ENCODE results near the gene SLCO4A1. TPM values are rescaled to one million over a fixed set of nuclear protein-coding genes. Genes with fewer than 3 reads are reported as not detected.

SLCO4A1 gene, protein sequence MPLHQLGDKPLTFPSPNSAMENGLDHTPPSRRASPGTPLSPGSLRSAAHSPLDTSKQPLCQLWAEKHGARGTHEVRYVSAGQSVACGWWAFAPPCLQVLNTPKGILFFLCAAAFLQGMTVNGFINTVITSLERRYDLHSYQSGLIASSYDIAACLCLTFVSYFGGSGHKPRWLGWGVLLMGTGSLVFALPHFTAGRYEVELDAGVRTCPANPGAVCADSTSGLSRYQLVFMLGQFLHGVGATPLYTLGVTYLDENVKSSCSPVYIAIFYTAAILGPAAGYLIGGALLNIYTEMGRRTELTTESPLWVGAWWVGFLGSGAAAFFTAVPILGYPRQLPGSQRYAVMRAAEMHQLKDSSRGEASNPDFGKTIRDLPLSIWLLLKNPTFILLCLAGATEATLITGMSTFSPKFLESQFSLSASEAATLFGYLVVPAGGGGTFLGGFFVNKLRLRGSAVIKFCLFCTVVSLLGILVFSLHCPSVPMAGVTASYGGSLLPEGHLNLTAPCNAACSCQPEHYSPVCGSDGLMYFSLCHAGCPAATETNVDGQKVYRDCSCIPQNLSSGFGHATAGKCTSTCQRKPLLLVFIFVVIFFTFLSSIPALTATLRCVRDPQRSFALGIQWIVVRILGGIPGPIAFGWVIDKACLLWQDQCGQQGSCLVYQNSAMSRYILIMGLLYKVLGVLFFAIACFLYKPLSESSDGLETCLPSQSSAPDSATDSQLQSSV
- total RNA-seq = 1.6 TPM

DNA sequence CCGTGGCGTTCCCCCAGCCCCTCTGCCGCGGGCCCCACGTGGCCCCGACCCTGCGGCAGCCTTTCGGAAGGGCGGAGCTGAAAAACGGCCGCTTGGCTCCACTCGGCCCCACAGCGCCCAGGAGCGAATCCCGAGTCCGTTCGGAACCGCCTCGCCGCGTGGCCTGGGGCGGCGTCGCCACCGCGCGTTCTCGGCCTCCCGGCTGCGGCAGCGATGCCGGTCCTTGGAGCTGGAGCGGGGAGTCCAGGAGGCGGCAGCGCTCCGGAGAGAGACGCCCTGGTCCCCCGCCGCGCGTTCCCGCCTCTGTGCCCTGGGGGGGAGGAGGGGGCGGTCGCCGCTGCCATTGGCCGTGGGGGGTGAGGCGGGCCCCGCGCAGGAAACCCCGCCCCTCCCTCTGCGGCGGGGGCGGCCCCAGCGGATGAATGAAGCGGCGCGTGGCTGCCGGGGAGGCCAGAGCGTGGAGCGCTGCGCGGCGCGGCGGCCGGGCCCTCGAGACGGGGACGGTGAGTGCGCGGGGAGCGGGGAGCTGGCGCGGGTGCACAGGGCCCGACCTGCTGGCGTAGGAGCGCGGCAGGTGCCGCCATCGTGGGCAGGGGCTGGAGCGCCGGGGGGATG is at the start of gene SLCO4A1:
Gene SLCO4A1 (plus strand): TSS at position 453 of the 615 bp plus-strand sequence. CDS start 13,952 bp downstream, outside the sequence.
- peak; percentile 77 for DNase-seq

DNA sequence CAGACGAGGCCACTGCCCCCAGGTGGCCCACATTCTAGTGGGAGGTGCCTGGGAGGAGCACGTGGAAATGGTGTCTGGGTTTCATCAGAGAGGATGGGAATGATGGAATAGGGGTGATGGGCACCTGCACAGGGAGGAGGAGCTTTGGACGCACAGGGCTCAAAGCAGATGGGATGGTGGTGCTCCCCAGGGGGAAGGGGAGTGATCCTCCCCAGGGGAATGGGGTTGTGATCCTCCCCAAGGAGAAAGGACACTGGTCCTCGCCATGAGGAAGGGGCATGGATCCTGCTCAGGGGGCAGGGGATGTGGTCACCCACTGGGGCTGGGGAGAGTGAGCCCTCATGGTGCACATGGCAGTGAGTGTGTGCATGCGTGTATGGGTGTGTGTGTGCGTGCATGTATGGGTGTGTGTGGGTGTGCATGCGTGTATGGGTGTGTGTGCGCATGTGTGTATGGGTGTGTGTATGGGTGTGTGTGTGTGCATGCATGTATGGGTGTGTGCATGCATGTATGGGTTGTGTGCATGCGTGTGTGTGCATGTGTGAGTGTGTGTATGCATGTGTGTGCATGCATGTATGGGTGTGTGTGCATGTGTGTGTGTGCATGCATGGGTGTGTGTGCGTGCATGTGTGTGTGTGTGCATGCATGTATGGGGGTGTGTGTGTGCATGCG is 49.7 kb upstream of the SLCO4A1 start:
- DNase-seq = no peak

DNA sequence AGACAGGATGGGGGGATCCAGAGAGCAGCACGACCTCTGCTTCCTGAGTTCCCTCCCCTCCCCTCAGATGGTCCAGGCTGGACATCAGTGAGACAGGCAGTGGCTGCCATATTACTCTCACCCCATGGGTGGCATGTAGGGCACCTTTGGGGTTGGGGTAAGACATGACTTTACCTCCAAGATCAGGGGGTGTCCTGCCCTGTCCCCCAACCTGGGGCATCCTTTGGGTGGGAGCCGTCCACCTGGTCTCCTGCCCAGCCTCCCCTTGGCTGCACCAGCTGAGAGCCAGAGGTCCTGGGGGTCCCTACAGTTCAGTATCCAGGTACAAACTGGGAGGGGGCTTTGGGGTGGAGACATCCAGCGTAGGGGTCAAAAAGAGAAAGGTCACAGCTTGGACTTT is 48.7 kb upstream of the SLCO4A1 start:
- DNase-seq = no peak

DNA sequence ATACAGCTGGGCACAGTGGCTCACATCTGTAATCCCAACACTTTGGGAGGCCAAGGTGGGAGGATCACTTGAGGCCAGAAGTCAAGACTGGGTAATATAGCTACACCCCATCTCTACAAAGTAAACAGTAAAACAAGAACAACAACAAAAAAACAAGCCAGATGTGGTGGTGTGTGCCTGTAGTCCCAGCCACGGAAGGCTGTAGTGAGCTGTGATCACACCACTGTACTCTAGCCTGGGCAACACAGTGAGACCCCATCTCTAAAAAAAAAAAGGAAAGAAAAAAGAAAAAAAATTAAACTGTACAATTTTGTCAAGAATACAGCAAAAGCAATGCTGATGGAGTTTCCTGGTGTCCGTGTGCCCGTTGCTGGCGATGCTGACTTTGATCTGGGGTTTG is 47.2 kb upstream of the SLCO4A1 start:
- DNase-seq = no peak

DNA sequence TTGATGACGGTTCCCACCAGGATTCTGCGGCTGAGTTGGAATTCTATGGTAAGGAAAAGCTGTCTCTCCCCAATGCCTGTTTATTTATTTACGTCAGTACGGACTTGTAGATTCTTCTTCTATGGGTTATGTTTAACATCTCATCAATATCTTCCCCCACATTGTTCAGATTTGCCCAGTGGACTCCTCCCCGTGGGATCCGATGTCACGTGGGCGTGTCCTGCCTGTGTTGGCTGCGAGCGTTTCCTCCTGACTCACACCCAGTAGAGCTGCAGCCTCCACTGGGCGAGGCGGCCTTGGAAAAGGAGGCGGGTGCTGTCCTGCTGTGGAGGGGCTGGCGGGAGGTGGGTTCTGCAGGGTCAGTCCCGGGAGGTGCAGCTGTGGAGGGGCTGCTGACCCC is 46.8 kb upstream of the SLCO4A1 start:
- DNase-seq = peak; percentile 26

DNA sequence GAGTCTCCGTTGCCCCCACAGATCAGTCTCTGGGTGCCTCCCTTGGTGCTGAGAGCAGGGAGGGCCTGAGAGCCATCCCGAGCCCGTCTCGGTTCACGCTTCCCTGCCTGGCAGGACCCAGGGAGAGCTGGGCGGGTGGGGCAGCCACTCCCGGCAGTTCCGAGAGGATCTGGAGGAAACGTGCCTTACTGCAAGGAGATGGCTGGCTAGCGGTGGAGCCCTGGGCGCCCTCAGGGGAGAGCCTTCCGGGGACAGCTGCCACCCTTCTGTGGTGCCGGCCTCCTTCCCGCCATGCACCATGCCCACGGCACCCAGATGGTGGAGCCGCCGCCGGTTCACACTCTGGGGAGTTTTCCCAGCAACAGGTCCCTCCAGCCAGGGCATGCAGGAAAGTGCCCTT is 45.8 kb upstream of the SLCO4A1 start:
- DNase-seq = no peak

DNA sequence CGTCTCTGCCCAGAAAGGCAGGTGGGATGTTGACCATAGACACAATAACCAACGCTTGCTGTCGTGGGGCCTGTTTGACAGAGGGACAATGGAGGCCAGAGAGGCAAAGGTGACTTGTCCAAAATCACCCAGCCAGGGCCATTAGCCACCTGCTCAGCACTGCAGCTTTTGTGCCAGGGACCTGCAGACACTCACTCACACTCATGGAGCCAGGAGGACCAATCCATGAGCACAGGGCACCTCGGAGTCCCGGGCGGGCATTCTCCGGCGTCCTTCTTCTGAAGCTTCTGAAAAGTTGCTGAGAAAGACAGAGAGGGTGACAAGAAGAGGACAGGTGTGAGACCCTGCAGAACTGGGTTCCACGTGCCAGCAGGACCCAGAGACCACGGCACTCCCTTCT is 45.4 kb upstream of the SLCO4A1 start:
- DNase-seq = no peak

DNA sequence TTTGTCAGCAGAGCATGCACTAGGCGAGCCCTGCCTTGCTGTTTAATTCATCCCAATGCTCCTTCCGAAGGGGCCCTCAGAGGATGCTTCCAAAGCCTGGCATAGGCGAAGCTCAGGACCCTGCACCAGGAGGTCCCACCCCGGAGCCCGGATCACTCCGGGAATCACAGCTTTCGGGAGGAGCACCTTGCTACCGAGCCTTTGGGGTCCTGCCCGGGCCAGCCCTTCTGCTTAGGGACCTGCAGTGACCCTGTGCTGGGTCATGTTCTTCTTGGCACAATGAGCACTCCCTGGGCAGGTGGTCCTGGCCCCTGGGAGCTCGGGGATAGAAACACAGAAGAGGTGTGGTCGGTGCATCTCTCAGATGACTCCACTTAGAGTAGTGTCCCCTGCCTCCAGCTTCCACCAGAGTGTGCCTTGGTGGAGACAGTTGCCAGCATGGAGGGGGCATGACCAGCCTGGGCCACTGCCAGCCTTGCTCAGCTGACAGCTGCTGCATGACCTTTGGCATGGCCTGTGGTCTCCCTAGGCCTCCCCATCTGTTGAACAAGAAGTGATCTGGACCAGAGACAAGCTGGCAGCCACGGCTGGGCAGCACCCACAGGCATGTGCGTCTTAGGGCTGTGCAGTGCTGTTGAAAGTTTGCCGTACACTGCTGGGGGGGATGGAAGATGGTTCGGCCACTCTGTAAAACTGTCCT is 44.7 kb upstream of the SLCO4A1 start:
- DNase-seq = no peak

DNA sequence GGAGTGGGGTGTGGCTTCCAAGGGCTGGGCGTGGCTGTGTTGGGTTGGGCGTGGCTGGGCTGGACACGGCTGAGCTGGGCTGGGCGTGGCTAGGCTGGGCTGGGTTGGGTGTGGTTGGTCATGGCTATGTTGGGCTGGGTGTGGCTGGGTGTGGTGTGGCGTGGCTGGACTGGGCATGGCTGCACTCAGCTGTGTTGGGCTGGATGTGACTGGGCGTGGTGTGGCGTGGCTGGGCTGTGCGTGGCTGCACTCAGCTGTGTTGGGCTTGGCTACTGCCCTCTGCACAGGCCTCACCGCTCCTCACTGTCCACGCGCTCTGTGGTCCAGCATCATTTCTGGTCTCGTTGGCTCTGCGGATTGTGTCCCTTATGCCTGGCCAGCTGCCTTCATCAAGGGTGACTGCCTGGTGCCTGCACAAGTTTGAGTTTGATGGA is 43.5 kb upstream of the SLCO4A1 start:
- no peak for DNase-seq

DNA sequence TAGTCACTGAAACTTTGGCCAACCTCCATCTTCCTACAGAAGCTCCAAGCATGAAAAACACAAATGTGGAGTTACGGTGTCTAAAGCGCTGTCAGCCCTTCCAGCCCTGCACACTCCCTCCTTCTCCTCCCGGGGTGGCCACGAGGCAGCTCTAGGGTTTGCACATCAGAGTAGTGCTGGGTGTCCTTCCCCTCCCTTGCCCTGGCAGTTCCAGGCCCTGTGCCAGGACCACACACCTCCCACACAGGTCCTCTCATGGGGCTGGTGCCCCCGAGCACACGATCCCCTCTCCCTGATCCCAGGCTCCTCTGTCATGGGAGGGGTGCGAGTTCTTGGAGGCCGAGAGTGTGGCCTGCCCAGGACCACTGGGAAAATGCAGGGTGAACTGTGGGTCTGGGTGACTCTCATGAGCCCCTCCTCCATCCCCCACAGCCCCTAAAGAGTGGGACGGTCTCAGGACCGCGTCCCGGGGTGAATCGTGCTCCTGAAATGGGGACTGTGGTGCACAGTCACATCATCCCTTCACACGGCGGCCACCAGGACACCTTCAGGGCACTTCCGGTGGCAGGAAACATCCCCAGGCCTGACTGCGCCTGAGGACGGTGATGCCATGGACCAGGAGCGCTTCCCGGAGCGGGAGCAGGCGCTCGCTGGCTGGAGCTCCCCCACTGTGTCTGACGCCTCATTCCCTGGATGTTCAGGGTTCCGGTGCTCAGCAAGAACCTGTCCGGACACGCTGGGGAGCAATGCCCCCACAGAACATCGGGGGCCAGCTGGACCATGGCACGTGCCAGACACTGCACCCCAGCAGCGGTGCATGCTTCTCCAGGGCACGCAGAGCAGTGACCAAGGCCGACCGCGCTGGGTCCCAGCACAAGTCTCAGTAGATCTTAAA is 42.8 kb upstream of the SLCO4A1 start:
- no peak for DNase-seq

DNA sequence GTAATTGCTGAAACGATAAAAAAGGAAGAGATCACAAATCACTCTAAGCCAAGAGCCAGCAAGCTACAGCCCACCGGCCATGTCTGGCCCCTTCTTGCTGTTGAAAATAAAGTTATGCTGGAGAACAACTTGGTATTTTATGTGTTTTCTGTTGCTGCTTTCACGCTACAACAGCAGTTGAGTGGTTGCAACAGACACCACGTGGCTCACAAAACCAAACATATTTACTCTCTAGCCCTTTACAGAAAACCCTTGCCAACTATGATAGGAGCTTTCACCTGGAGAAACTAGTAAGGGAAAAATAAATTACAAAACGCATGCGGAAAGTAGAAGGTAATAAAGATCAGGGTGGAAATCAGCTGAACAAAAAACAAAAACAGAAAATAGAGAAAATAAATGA is 41.1 kb upstream of the SLCO4A1 start:
- no peak for DNase-seq

DNA sequence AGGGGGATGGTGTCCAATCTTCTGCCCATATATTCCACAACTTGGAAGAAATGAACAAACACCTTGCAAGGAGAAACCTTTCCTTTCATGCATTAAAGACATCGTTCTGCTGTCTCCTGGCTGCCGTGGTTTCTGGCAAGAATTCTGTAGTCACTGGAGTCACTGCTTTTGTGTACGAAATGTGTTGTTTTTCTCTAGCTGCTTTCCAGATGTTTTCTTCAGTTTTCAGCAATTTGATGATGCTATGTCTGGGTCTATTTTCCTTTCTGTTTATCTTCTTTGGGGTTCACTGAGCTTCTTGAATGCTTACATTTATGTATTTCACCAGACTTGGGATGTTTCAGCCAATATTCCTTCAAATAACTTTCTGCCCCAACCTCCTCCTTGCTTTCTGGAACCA is 40.6 kb upstream of the SLCO4A1 start:
- no peak for DNase-seq

DNA sequence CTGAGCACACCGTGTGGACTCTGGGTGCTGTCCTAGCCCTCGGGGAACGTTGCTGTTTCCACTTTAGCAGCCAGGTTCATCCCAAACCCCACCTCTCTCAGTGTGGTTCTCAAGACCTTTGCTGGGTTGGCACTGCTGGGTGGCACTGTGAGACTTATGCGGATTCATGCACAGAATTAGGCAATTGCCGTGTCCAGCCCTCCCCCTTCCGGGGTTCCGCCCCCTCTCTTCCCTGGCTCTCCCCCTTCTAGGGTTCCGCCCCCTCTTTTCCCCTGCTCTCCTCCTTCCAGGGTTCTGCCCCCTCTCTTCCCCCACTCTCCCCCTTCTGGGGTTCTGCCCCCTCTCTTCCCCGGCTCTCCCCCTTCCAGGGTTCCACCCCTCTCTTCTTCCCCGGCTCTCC is 39.8 kb upstream of the SLCO4A1 start:
- DNase-seq = no peak

DNA sequence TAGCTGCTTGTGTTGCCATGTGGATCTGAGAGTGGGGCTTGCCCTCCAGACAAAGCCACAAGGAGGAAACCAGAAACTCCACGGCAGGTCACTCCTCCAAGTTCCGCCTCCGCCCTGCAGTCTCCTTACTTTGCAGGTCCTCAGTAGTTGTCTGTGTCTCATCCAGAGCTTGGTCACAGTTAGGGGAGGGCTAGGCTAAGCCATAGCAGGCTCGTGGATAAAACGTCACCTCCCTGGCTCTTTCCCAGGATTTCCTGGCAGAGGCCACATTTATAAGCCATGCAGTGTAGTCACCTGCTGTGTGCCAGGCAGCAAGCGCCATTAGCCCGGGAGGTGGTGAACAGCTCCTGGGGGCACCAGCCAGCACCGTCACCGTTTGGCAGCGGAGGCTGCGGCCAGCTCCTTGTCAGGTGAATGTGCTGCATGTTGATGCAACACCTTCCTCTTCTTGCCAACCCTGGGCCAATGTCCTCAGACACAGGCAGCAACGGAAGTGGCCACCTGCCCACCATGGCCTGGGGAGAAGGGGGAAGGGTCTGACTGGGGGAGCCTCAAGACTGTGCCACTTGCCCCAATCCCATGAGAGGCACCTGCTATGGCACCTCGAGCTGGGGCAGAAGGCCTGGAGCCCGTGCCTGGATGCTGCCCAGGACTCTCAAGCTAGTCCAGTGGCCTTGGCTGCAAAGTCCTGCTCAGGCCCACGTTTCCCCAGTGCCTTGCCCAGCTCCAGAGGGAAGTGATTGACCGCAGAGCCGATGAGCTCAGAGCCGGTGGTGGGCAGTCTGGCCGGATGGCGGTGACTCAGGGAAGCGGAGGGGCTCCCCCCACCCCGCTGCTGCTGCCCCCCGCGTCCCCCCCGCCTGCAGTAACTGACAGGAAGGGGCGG is 39.0 kb upstream of the SLCO4A1 start:
- no peak for DNase-seq

DNA sequence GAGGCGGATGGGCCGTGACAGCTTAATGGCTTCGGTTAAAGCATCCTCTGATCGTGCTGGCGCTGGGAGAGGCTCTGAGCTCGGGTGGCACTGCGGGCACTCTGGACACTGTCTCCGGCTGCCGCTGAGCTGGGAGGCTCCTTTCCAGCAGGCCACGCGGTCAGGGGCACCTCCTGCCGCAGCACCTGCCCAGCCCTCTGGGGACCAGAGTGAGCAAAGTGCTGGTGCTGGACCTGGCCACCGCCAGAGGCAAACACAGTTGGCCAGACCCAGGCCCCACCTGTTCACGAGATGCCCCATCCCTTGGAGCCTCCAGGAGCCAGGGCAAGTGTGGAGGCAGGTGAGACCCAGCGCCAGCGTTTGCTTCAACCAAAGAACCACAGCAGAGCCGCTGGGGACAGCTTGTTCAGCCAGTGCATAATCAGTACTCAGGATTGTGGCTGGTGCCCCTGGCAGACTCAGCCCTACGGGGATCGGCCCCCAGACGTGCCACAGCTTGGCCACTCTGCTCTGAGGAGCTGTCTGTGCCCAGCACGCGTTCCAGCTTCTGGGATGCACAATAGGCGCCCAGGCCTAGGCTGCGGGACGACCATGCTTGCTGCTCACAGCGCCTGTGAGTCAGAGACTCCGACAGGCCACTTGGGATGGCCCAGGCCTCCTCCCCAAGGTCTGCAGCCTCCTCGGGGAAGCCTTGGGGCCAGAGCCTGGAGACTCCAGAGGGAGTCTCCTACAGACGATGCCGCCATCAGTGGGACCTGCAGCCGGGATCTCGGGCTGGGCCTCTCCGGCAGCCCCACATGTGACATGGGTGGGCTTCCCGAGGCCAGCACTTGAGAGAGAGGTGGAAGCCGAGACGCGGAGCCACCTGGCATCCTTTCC is 38.2 kb upstream of the SLCO4A1 start:
- DNase-seq = no peak

DNA sequence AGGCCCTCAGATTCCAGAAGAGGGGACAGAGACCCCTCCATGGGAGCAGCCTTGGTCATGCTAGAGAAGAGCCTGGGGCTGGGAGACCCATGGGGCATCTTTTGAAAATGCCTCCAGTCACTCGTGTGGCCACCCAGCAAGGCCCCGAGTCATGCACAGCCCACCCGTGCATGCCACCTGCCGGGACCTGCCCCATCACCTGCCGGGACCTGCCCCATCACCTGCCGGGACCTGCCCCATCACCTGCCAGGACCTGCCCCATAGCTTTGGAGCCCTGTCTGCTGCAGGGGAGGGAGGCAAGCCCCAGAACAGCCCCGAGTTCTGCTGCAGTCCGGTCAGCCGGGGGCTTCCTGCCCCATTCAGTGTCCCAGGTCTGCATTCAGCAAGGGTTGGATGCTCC is 37.5 kb upstream of the SLCO4A1 start:
- no peak for DNase-seq

DNA sequence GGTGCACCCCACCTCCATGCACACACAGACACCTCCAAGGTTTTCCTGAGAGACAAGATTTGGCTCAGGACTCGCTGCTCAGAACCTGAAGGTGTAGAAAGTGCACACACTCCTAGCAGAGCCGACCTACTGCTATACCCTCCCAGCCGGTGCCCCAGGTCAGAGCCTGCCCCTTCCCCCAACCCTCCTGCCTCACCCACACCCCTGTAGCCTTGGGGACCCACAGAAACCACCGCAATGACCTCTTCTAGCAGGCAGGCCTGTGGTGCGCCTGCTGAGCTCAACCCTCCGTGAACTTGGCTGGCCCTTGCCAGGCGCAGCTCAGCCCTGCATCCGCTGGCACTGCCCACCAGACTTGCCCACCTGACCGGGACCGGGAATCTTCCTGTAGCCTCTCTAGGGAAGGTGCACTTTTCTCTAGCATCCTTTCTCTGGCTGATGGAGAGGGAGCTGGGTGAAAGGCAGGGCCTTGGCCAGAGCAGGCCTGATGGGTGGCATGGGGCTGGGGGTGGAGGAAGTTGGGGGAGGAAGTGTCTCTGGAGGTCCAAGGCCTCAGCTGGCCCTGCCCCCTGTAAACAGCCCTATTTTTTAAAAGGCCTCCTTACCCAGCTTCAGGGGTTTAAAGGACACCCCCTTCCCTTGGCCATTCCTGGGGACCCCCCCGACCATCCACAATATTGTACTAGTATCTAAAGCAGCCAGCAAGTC is 36.9 kb upstream of the SLCO4A1 start:
- no peak for DNase-seq

DNA sequence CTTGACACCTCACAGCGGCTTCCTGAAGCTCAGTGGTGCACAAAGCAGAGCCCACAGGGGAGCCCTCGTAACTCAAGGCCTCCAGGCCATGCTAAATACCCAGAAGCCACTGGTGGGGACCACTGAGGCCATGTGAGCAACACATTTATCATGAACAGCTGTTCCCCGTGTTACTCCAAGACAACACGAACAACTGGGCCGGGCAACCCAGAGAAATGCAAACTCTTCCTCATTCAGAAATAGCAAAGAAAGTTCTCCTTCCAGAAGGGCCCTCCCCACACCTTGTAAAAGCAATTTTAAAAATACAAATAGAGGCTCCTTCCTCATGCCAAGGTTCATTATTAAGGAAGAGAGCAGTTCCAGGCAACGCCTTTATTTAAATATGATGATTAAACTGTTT is 36.3 kb upstream of the SLCO4A1 start:
- DNase-seq = no peak

Measured in occipital lobe (tissue), 2 donors.